NT2/D1 (cell line): ENCODE results near the gene COL18A1.

Experiments
- DNase-seq: peaks from one replicate; pipeline ENCODE4 v3.0.0-alpha.2; 2011; ENCODE audit warnings: low read depth, low spot score
- H3K27me3 ChIP-seq: 2 replicates; pipeline ENCODE4 v1.6.0; 2011; ENCODE audit warnings: mild to moderate bottlenecking; ENCODE audit not compliant: insufficient read length, insufficient read depth
- H3K36me3 ChIP-seq: 2 replicates; pipeline ENCODE4 v1.6.1; 2011; ENCODE audit warnings: mild to moderate bottlenecking, low read length, mixed read lengths; ENCODE audit not compliant: insufficient read depth, insufficient read length
- H3K4me1 ChIP-seq: 2 replicates; pipeline ENCODE4 v1.5.1; 2011; ENCODE audit not compliant: insufficient read depth, insufficient read length
- H3K4me3 ChIP-seq: 2 replicates; pipeline ENCODE4 v1.5.1; 2011; ENCODE audit warnings: low read depth; ENCODE audit not compliant: insufficient read length
- H3K9ac ChIP-seq: 2 replicates; pipeline ENCODE4 v1.6.0; 2011; ENCODE audit warnings: low read depth; ENCODE audit not compliant: insufficient read length
- H3K9me3 ChIP-seq: 2 replicates; pipeline ENCODE4 v1.5.1; 2011; ENCODE audit warnings: mild to moderate bottlenecking, low read length; ENCODE audit not compliant: insufficient read depth
- SUZ12 ChIP-seq: IDR thresholded peaks from 2 replicates; pipeline ENCODE4 v1.6.1; 2011; ENCODE audit not compliant: insufficient read length, insufficient read depth; ENCODE audit errors: extremely low read depth
- YY1 ChIP-seq: IDR thresholded peaks from 2 replicates; pipeline ENCODE4 v1.6.1; 2011; ENCODE audit not compliant: insufficient read length, insufficient read depth
- ZNF274 ChIP-seq: IDR thresholded peaks from 2 replicates; pipeline ENCODE4 v1.6.1; 2011; ENCODE audit warnings: mild to moderate bottlenecking, low read depth, low read length

Gene COL18A1

GRCh38 chr21:45513003-45513717 lies 108.2 kb downstream of the COL18A1 start:
- H3K9ac ChIP-seq: no peak overlapping the region
- peaks cover 30% of the 10 kb centered on the region for H3K4me1 ChIP-seq
- DNase-seq: no peak
- H3K4me3 ChIP-seq: no peak overlapping the region
- H3K36me3 ChIP-seq: peaks cover 88% of the 10 kb centered on the region
- TF ChIP-seq ZNF274 (no peak), SUZ12 (no peak), YY1 (no peak)
- no peaks in the 10 kb centered on the region for H3K27me3 ChIP-seq
- H3K9me3 ChIP-seq: peaks cover 3% of the 10 kb centered on the region

DNA sequence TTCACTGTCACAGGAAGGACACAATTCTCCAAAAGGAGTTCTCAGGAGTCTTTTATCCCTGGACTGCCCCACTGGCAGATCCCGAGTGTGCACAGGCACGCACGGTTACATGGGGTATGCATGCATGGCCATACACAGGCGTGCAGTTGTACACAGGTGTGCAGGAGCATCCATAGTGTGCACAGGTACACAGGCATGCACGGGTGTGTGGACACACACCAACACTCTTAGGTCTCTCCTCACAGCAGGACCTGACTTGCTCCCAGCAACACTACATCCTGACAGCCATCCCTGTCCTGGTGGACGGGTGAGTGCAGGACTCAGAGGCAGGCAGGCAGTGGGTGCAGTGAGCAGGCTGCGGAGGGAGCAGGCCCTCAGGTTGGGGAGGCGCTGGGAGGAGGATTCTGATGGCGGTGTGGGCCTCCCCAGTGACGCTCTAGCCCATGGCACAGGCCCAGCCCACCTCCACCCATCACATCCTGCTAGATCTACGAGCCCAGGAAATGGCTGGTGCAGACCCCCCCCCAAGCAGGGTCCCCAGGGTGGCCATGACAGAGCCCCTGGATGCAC lies 108.9 kb downstream of the COL18A1 start:
- H3K36me3 ChIP-seq: peaks cover 85% of the 10 kb centered on the region
- no peak overlapping the region for H3K9ac ChIP-seq
- TF ChIP-seq YY1 (no peak), SUZ12 (no peak), ZNF274 (no peak)
- no peak for DNase-seq
- no peaks in the 10 kb centered on the region for H3K27me3 ChIP-seq
- peaks cover 27% of the 10 kb centered on the region for H3K4me1 ChIP-seq
- H3K4me3 ChIP-seq: no peak overlapping the region
- peaks cover 10% of the 10 kb centered on the region for H3K9me3 ChIP-seq

DNA sequence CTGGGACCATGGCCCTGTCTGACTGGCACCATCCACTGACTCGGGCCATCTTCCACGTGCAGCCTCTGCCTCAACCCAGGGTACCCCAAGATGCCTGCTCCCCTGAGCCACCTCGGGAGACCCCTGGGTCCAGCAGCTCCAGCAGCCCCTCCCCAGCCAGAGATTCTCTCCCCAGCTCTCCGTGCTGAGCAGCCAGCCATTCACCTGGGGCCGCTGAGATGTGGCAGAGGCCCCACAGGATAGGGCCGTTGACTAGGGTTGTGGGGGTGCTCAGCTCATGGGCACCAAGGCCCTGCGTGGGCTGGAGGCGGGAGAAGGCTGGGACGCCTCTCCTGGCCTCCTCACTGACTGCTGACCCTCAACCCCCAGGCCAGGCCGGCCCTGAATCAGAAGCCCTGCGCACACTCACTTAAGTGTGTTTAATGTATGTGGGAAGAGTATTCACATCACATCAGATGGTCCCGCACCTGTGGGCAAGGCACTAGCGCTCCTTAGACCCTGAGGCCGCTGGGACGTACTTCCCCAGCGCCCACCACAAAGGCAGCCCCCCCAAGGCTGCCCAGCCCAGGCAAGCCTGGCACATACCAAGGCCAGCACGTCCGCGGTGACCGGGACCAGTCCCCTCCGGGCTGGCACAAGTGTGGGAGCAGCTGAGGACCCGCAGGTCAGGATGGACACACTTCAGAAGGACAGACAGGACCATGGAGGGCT lies 109.5 kb downstream of the COL18A1 start:
- no peak for DNase-seq
- Histone ChIP-seq H3K4me1 (peaks cover 27% of the 10 kb centered on the region), H3K27me3 (no peaks in the 10 kb centered on the region), H3K9ac (no peak overlapping the region), H3K36me3 (peaks cover 78% of the 10 kb centered on the region), H3K4me3 (no peak overlapping the region), H3K9me3 (peaks cover 16% of the 10 kb centered on the region)
- TF ChIP-seq YY1 (no peak), ZNF274 (no peak), SUZ12 (no peak)

DNA sequence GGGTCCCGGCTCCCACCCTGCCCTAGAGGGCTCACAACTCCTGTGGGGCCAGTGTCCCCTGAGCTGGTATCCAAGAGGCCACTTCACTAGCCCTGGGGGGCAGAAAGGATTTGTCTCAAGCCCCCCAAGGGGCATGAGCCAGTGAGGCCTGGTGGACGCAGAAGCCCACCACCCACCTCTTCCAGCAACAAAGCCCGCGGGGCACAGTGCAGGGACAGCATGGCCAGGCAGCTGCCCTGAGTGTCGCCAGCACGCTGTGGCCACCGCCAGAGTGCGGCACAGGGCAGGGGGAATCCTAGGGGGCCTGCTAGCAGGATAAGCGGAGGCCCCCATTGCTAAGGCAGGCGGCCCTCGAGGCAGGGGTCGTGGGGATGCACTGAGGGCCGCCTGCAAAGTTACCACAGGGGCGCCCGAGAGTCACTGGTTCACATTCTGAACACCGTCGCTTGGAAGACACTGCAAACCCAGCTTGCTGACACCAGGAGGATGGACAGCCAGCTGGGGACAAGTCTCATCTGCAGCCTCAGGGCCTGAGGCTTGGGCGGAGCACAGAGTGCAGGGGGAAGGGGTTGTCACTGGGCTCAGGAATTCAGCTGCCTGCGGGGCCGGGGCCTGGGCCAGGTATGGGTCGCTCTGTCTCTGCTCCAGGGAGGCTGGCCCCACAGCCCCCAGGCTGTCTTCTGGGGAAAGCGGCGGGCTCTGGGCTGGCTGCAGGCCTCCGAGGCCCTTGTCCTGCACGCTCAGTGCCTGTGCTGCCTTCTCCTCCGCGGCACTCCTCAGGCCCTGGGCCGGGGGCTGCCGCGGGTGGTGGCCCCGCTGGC lies 110.5 kb downstream of the COL18A1 start:
- peak; percentile 51 for DNase-seq
- Histone ChIP-seq H3K36me3 (peaks cover 70% of the 10 kb centered on the region), H3K4me1 (peaks cover 27% of the 10 kb centered on the region), H3K9me3 (peaks cover 26% of the 10 kb centered on the region), H3K4me3 (no peak overlapping the region), H3K9ac (peak overlapping the region; percentile 58), H3K27me3 (no peaks in the 10 kb centered on the region)
- no peak for TF ChIP-seq SUZ12
- TF ChIP-seq ZNF274: no peak
- no peak for TF ChIP-seq YY1

DNA sequence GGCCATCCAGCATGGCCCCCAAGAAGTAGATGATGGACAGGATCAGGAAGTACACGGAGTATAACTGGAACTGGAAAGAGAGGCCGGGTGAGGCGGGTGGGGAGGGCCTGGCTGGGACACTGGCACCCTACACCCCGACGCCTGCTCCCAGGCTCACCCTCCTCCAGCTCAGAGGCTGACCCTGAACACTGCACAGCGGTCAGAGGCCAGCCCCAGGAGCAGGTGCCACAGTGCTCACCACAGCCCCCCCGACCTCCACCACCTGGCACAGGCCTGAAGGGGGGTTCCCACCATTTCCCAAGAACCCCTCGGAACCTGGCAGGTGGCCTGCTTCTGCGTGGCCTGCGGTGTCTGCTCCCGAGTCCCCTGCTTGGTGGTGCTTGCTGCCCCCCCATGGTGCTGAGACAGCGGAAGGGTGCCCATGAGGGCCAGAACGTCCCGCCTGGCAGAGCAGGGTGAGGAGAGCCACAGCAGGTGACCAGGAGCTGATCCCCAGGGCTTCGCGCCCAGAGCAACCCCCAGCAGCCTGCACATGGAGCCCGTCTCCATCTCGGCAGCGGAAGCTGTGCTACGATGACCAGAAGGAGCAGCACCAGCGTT lies 111.2 kb downstream of the COL18A1 start:
- peaks cover 33% of the 10 kb centered on the region for H3K9me3 ChIP-seq
- TF ChIP-seq YY1 (no peak), SUZ12 (no peak), ZNF274 (no peak)
- peaks cover 70% of the 10 kb centered on the region for H3K36me3 ChIP-seq
- peaks cover 27% of the 10 kb centered on the region for H3K4me1 ChIP-seq
- no peak overlapping the region for H3K4me3 ChIP-seq
- no peak for DNase-seq
- H3K27me3 ChIP-seq: no peaks in the 10 kb centered on the region
- peak overlapping the region; percentile 58 for H3K9ac ChIP-seq

DNA sequence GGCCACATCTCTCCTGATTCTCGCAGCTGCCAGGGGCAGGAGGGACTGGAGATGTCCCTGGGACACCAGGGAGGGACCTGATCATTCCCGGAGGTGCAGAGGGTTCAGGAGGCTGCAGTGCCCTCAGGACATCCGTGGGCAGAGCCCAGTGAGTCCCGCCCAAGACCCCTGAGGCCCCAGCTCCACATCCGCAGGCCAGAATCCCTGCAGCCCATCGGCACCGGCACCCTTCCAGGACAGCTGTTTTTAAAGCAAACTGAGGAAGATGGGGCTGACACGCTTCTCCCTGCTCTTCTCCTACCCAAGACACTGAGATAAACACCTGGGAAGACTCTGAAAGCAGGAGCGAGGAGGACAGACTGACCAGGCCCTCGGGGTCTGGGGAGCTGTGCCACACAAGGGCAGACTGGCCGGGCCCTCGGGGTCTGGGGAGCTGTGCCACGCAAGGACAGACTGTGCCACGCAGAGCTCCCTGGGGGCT lies 111.7 kb downstream of the COL18A1 start:
- peak overlapping the region; percentile 25 for H3K9ac ChIP-seq
- H3K9me3 ChIP-seq: peaks cover 39% of the 10 kb centered on the region
- H3K36me3 ChIP-seq: peaks cover 65% of the 10 kb centered on the region

More for the DNA sequence above, 111.7 kb downstream of the COL18A1 start:
- peaks cover 27% of the 10 kb centered on the region for H3K4me1 ChIP-seq
- no peak for DNase-seq
- H3K27me3 ChIP-seq: no peaks in the 10 kb centered on the region
- no peak for TF ChIP-seq YY1
- no peak for TF ChIP-seq SUZ12
- TF ChIP-seq ZNF274: no peak
- no peak overlapping the region for H3K4me3 ChIP-seq
